Measurements from ENCODE around the gene PTPN23. TPM values are rescaled to one million over a fixed set of nuclear protein-coding genes. Genes with fewer than 3 reads are reported as not detected.

Gene PTPN23
- polyA plus RNA-seq, 1 donor from 2014 or later: 36.2 TPM

- Histone ChIP-seq H3K36me3 (ENCODE audit: insufficient read depth, low read length) (peaks cover 7% of the 10 kb centered on the region), H3K4me2 (ENCODE audit: low read length) (no peak overlapping the region)
Measured at GRCh38 chr3:47333907-47334306, 46.9 kb upstream of the PTPN23 start.

DNA sequence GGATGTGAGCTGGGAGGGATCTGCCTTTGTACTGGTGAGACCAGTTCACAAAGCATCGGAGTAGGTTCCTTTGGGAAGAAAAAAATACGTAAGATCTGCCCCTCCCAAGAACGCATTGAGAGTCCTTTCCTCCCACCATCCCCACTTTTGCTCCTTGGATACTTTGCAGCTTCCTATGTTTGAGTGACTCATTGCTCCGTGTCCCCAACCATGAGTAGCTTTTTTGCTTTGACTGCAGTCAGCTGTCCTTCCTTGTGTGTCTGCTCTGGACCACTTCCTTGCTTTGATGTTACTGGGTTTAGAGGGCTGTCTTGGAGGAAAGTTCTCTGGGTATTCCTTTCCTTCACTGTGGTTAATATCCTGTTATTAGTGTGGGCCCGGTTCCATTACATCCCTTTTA is 43.2 kb upstream of the PTPN23 start:
- H3K4me2 ChIP-seq (ENCODE audit: low read length): no peak overlapping the region

More at GRCh38 chr3:47333907-47334306, 46.9 kb upstream of the PTPN23 start:
- Histone ChIP-seq H3K9me3 (ENCODE audit: low read length) (no peaks in the 10 kb centered on the region), H3K79me2 (replicated peaks; ENCODE audit: insufficient read depth, low read length) (no peaks in the 10 kb centered on the region), H3K27me3 (ENCODE audit: insufficient read depth, low read depth, low read length) (no peaks in the 10 kb centered on the region), H3K9ac (ENCODE audit: low read length) (no peak overlapping the region), H3F3A (ENCODE audit: insufficient read depth, low read length, poor library complexity, severe bottlenecking) (no peaks in the 10 kb centered on the region), H3K4me3 (ENCODE audit: low read length) (no peak overlapping the region), H3K27ac (ENCODE audit: low read length) (no peak overlapping the region), H3K9me2 (ENCODE audit: insufficient read depth, low read length) (no peaks in the 10 kb centered on the region), H4K20me1 (ENCODE audit: insufficient read depth) (no peaks in the 10 kb centered on the region), H2AFZ (ENCODE audit: low read depth, low read length) (no peak overlapping the region)
- no peak for TF ChIP-seq EP300 (conservative IDR thresholded peaks at IDR 0.05; ENCODE audit: poor library complexity, severe bottlenecking)
- no peak for TF ChIP-seq SMC3 (conservative IDR thresholded peaks at IDR 0.05; ENCODE audit: poor library complexity)

GRCh38 chr3:47339951-47340350 is 40.9 kb upstream of the PTPN23 start:
- H3K9me3 ChIP-seq (ENCODE audit: low read length): no peaks in the 10 kb centered on the region
- H3K27ac ChIP-seq (ENCODE audit: low read length): no peak overlapping the region
- no peaks in the 10 kb centered on the region for H3K27me3 ChIP-seq (ENCODE audit: insufficient read depth, low read depth, low read length)
- no peak overlapping the region for H2AFZ ChIP-seq (ENCODE audit: low read depth, low read length)
- H3K9ac ChIP-seq (ENCODE audit: low read length): no peak overlapping the region
- no peak overlapping the region for H3K4me3 ChIP-seq (ENCODE audit: low read length)
- no peak overlapping the region for H3K4me2 ChIP-seq (ENCODE audit: low read length)
- H3K36me3 ChIP-seq (ENCODE audit: insufficient read depth, low read length): peaks cover 3% of the 10 kb centered on the region
- no peaks in the 10 kb centered on the region for H3F3A ChIP-seq (ENCODE audit: insufficient read depth, low read length, poor library complexity, severe bottlenecking)
- no peaks in the 10 kb centered on the region for H4K20me1 ChIP-seq (ENCODE audit: insufficient read depth)
- TF ChIP-seq EZH2 (IDR thresholded peaks at IDR 0.05; ENCODE audit: borderline replicate concordance, insufficient read depth, low read length, poor library complexity, severe bottlenecking): no peak
- TF ChIP-seq TAF1 (IDR thresholded peaks at IDR 0.05; ENCODE audit: low read depth): no peak
- TF ChIP-seq, protein P1, sequence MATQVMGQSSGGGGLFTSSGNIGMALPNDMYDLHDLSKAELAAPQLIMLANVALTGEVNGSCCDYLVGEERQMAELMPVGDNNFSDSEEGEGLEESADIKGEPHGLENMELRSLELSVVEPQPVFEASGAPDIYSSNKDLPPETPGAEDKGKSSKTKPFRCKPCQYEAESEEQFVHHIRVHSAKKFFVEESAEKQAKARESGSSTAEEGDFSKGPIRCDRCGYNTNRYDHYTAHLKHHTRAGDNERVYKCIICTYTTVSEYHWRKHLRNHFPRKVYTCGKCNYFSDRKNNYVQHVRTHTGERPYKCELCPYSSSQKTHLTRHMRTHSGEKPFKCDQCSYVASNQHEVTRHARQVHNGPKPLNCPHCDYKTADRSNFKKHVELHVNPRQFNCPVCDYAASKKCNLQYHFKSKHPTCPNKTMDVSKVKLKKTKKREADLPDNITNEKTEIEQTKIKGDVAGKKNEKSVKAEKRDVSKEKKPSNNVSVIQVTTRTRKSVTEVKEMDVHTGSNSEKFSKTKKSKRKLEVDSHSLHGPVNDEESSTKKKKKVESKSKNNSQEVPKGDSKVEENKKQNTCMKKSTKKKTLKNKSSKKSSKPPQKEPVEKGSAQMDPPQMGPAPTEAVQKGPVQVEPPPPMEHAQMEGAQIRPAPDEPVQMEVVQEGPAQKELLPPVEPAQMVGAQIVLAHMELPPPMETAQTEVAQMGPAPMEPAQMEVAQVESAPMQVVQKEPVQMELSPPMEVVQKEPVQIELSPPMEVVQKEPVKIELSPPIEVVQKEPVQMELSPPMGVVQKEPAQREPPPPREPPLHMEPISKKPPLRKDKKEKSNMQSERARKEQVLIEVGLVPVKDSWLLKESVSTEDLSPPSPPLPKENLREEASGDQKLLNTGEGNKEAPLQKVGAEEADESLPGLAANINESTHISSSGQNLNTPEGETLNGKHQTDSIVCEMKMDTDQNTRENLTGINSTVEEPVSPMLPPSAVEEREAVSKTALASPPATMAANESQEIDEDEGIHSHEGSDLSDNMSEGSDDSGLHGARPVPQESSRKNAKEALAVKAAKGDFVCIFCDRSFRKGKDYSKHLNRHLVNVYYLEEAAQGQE (IDR thresholded peaks at IDR 0.05; ENCODE audit: borderline replicate concordance): no peak
- TF ChIP-seq EP300 (conservative IDR thresholded peaks at IDR 0.05; ENCODE audit: poor library complexity, severe bottlenecking): no peak
- TF ChIP-seq MXI1 (conservative IDR thresholded peaks at IDR 0.05; ENCODE audit: poor library complexity, severe bottlenecking): no peak
- TF ChIP-seq, protein P2, sequence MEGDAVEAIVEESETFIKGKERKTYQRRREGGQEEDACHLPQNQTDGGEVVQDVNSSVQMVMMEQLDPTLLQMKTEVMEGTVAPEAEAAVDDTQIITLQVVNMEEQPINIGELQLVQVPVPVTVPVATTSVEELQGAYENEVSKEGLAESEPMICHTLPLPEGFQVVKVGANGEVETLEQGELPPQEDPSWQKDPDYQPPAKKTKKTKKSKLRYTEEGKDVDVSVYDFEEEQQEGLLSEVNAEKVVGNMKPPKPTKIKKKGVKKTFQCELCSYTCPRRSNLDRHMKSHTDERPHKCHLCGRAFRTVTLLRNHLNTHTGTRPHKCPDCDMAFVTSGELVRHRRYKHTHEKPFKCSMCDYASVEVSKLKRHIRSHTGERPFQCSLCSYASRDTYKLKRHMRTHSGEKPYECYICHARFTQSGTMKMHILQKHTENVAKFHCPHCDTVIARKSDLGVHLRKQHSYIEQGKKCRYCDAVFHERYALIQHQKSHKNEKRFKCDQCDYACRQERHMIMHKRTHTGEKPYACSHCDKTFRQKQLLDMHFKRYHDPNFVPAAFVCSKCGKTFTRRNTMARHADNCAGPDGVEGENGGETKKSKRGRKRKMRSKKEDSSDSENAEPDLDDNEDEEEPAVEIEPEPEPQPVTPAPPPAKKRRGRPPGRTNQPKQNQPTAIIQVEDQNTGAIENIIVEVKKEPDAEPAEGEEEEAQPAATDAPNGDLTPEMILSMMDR (IDR thresholded peaks at IDR 0.05; ENCODE audit: poor library complexity, severe bottlenecking): no peak
- no peak for TF ChIP-seq RAD21 (conservative IDR thresholded peaks at IDR 0.05)
- H3K79me2 ChIP-seq (replicated peaks; ENCODE audit: insufficient read depth, low read length): no peaks in the 10 kb centered on the region
- no peaks in the 10 kb centered on the region for H3K9me2 ChIP-seq (ENCODE audit: insufficient read depth, low read length)

More for the DNA sequence above, 43.2 kb upstream of the PTPN23 start:
- Histone ChIP-seq H3K79me2 (replicated peaks; ENCODE audit: insufficient read depth, low read length) (no peaks in the 10 kb centered on the region), H3K9me3 (ENCODE audit: low read length) (no peaks in the 10 kb centered on the region), H3K27me3 (ENCODE audit: insufficient read depth, low read depth, low read length) (no peaks in the 10 kb centered on the region), H3F3A (ENCODE audit: insufficient read depth, low read length, poor library complexity, severe bottlenecking) (no peaks in the 10 kb centered on the region), H3K9ac (ENCODE audit: low read length) (no peak overlapping the region), H3K36me3 (ENCODE audit: insufficient read depth, low read length) (peaks cover 7% of the 10 kb centered on the region), H3K9me2 (ENCODE audit: insufficient read depth, low read length) (no peaks in the 10 kb centered on the region), H3K27ac (ENCODE audit: low read length) (no peak overlapping the region), H3K4me3 (ENCODE audit: low read length) (no peak overlapping the region), H2AFZ (ENCODE audit: low read depth, low read length) (no peak overlapping the region), H4K20me1 (ENCODE audit: insufficient read depth) (no peaks in the 10 kb centered on the region)
- TF ChIP-seq MXI1 (conservative IDR thresholded peaks at IDR 0.05; ENCODE audit: poor library complexity, severe bottlenecking) (no peak), RAD21 (conservative IDR thresholded peaks at IDR 0.05) (no peak), SMC3 (conservative IDR thresholded peaks at IDR 0.05; ENCODE audit: poor library complexity) (no peak), TAF1 (IDR thresholded peaks at IDR 0.05; ENCODE audit: low read depth) (no peak), POLR2AphosphoS5 (IDR thresholded peaks at IDR 0.05) (no peak)

Measured in neural cell (in vitro differentiated cells).